Left hindlimb (tissue), 1 donor: ENCODE results near the gene PRICKLE3.
A peak's percentile ranks its signal among the peaks of the same experiment; 100 is the strongest.

ENCODE experiments used
- DNase-seq: peaks from one replicate; pipeline ENCODE4 v3.0.0-alpha.2; 2018

Gene PRICKLE3

DNA sequence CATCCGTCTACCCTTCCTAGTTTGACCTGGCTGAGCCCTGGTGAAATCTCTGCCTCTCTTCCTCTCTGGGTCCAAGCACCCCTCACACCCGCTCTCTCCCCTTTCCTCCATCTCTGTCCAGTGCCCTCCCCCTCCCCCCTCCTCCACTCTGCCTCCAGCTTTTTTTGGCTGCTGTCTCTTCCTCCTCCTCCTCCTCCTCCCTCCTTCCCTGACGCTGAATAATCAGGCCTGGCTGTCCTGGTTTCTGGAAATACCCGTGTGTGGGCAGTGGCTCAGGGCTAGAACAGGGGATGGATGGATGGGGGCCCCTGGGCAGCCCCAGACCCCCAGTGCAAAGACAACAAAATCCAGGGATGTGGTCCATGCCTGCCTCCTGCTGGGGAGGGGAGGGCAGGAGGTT, 18.5 kb upstream of the PRICKLE3 start:
- no peak for DNase-seq

DNA sequence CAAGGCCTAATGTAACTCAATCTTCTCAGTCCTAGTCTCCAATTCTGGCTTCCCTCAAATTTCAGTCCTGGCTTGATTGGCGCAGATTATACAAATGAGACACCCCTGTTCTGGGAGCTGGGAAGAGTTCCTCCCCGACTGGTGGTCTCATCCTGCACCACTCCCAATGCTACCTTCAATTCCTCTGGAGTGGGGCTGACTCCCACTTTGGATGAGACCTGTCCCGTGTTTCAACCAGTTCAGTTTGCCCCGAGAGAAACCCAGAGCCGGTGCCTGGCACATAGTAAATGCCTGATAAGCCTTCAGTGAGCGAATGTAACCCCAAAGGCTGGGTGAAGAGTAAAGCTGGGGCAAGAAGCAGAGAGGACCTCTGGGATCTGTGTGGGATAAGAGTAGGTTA, 17.8 kb upstream of the PRICKLE3 start:
- no peak for DNase-seq

DNA sequence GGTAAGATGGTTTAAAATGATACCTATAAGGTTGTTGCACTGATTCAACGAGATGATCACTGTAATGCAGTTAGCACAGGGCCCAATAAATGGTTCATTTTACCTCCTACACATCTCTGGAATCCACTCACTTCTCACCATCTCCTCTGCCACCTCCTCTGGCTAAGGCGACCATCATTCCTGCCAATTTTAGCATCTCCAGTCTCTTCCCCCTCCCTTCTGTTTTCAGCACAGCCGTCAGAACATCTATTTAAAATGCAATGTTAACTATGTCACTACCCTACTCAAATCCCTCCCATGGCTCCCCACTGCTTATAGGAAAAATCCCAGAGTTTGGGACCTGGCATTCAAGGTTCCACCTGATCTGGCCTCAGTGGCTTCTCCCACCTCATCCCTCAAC, 17.4 kb upstream of the PRICKLE3 start:
- DNase-seq: no peak

DNA sequence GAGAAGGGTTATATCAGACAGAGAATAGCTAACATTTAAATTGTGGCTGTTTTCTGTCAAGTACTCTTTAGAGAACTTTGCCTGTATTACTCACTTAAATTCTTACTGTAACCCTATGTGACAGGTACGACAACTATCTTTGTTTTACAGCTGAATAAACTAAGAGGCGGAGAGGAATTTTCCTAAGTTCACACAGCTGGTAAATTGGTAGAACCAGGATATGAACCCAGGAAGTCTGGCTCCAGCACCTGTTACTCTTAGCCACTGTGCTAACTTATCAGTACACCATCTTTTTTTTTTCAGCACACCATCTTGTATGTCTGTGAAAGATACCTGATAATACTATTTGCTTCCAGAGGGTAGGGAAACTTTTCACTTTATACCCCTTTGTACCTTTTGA, 15.8 kb upstream of the PRICKLE3 start:
- DNase-seq: no peak

DNA sequence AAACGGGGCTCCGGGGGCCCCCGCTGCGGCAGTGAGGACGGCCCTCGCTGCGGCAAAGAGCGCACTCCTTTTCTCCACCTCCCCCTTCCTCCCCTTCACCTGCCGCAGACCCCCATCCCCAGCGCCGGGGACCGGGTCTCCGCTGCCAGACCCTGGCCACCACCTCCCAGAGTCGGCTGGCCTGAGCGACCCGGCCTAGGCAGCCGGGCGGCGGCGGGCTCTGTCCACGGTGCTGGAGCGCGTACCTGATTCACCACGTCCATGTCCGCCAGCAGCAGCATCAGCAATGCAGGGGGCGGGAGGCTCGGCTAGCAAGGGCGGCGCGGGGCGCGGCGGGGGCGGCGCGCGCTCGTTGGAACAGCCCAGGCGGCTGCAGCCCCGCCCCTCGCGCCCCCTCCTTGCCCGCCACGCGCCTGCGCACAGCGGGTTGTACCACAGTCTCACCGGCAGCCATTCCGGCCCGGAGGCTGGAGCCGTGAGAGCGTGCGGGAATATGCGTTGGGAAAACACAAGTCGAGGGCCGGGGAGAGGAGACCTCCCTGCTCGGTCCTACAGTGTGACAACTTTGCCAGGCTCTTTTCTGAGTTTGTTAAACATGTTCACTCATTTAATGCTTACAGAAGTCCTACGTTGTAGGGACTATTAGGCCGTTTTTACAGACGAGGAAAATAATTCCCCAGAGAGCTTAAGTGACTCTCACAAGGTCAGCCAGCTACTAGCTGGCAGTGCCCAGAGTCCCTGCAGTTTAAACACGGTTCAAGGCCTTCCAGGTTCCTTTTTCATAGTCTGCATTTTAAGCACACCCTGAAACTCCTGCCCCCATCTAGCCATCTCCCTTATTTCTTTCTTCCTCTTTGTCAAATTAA, 14.0 kb upstream of the PRICKLE3 start, which contains the start of gene SYP:
Gene SYP, minus strand, starts transcription at position 288 of the 866 bp plus-strand sequence. Its CDS starts 7 bp downstream, at position 281.
- peak; percentile 89 for DNase-seq

DNA sequence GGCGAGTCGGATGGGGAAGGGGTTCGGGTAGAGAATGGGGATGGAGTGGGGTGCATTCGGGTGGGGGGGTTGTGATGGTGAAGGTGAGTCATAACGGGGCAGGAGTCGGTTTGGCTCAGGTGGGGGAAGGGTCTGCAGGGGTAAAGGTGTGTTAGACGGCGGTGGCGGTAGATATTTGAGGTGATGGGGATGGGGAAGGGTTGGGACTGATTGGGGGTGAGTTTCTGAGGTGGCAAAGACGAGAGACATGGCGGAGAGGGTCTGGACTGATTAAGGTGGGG, 13.1 kb upstream of the PRICKLE3 start:
- no peak for DNase-seq

DNA sequence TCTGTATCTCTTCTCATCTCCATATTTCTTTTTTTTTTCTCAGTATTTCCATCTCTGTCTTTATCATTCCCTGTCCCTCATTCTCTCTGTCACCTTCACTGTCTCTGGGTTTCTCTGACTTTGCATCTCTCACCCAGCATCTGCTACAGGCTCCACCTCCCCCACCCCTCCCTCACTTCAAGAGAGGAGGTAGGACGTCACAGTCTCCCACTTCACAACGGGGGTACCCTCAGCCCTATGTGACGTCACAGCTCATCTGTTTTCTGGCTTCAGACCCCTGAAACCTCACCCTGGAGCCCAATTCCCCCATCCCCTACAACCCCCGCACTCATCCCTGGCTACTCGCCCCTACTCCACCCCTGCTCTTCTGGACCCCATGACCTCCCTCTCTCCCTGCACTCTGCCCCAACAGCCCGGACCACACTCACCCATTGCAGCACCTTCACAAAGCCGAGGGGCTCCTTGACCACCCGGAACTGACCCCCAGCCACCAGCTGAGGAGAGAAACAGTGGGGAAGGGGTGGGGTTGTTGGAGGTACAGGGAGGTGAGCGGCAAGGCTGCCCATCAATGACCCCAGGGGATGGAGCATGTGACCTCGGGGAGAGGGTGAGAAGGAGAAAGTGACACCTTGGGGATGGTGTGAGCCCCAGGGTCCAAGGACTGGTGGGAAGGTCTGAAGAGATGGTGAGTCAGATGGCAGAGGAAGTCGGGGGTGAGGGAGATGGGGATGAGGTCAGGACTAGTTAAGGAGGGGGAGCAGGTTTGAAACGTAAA, 12.6 kb upstream of the PRICKLE3 start:
- DNase-seq: no peak

DNA sequence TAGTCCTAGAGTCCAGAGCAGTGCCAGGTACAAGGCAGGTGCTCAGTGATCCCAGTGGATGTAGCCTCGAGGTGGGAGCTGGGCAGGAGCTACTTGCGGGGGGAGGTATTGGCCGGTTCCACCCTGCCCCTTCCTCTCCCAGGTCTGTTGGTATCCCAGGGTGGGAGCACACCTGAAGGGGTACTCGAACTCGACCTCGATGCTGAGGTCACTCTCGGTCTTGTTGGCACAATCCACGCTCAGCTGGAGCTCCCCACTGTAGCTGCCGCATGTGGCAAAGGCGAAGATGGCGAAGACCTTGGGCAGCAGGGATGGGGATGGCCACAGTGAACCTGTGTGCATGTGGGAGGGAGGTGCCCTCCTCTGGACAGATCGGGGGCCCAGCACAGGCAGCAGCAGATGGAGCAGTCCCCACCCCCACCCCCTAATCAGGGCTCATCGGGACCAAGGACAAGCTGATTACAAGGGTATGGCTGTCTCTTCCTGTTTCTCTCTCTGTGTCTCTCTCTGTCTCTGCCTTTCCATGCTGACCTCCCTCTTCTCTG, 11.4 kb upstream of the PRICKLE3 start:
- no peak for DNase-seq

DNA sequence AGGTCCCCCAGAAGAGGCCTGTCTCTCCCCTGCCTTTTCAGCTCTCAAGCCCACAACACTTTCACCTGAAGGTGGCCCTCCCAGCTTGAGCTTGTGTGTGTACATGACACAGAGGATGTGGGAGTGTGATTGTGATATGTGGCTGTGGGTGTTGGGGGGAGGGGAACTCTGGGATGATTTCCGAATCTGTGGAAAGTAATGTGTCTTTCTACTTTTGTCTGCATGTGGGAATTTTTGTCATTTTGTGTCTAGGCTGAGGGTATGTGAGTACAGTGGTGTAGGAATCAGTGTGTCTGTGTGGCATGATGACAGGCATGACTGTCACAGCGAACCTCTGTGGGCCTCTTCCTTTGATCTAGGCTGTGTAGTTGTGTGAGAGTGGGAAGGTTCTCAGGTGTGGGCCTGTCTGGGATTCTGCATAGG, 7.4 kb upstream of the PRICKLE3 start:
- no peak for DNase-seq

DNA sequence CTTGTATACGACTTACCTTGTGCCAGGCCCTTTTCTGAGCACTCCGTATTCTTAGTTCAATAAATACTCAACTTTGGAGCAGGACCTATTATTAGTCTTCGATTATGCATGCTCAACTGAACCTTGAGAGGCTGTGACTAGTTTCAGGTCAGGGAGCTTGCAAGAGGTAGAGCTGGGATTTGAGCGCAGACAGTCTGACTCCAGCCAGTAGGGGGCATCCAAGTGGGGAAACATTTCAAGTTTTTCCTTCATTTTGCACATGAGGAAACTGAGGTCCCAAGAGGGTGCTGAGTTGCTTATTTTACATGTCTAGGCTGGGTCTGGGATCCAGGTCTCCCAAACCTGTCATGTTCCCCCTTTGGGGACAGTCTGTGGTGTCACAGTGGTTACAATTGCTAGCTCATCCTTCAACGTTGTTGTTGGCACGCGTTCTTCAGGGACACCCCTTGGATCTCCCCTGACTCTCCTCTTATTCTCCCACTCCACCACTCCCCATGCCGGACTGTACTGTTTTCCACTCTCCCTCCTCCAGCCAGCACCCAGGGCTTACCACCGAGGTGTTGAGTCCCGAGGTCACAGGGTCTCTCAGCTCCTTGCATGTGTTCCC, 6.7 kb upstream of the PRICKLE3 start:
- DNase-seq: no peak

DNA sequence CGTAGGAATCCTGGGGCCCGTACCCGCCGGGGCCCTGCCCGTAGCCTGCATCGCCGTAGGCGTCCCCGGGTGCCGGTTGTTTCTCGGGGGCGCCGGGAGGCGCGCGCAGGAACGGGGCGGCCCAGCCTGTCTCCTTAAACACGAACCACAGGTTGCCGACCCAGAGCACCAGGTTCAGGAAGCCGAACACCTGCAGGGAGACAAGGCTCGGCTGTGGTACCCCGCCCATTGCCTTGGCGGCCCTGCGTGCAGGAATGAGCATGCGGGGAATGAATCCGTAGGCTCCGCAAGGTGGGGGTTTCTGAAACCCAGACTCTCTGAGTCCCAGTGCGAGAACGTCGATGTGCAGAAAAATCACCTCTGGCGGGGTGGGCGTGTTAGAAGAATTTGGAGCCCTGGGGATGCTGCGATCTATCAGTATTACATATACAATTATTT, 5.4 kb upstream of the PRICKLE3 start:
- DNase-seq: no peak

DNA sequence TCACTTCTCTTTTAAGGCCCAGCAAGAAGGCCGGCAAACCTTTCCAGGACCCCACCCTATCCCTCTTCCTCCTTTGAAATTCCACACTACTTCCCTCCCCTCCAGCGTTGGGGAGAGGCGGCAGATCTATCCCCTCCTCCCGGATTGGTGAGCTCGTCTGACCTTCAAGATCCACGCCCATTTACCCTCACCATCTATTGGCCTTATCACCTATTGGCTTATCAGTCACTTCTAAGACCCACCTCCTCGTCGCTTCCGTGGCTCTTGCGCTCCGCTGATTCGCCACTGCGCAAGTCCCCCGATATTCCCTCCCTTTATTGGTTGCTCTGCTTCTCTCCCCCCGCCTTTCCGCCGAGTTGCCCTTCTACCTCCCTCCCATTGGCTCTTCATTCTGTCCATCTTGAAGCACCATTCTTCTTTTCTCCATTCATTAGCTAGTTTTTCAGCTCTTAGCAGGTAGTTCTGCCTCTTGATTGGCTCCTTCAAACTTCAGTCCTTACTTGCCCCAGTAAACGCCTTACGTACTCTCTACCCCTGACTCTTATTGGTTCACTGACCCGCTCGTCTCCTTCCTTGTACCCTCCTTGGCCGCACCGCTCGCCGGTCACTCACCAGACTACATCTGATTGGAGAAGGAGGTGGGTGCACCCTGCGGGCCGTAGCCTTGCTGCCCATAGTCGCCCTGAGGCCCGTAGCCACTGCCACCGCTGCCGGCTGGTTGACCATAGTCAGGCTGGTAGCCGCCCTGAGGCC, 4.8 kb upstream of the PRICKLE3 start:
- peak; percentile 95 for DNase-seq

DNA sequence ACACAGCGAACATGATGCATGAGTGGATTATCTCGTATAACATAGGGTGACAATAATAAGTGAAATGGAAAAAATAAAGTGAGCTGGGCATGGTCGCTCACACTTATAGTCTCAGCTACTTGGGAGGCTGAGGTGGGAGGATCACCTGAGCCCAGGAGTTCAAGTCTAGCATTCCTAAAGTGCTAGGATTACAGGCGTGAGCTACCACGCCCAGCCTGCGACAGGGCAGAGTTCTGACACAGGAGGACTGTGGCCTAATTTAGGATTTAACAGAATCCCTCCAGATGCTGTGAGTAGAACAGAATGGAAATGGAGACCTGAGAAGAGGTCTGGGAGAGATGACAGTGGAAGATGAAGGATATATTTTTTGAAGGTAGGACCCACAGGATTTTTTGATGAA, 3.4 kb upstream of the PRICKLE3 start:
- no peak for DNase-seq

DNA sequence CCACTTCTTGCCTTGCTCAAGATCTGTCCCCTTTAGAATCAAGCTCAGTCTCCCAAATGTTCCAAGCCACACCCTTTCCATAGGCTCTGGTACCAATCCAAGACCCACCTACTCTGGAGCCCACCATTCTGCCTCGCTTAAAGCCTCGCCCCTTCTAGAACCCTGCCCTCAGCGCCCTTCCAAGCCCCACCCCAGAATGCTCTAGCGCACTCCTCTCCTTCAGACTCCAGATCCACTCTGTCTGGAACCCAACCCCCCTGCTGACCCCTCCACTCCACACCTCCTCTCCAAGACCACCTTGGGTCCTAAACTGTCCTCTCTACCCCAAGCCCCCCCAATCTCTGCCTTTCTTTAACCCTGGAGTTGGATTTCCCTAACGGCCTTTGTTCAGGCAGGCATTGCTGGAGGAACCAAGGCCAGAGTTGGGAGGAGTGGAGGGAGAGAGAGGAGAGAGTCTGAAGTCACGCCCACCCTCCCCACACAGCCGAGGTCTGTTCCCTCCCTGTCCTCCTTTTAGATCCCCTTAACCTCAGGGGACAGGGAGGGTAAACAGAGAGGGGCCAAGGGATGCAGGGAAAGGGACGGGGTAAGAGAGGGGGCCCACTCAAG, 2.4 kb upstream of the PRICKLE3 start:
- DNase-seq: no peak

DNA sequence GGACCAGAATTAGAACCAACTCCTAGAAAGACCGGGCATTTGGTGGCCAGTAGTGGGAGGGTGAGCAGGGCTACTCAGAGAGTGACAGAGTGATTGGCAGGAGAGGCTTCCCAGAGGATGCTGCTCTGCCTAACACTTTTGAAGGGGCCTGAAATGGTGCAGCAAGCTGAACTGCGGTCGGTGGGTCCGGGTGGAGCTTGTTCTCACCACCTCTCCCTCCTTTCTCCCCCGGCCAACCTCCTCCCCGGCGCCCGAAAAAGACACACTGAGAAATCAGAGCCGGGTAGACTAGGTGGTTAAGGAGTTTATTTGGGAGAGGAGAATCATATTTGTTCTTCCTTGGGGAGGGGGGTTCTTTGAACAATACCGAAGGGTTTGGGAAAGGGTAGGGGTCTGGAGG, 1.4 kb upstream of the PRICKLE3 start:
- DNase-seq: no peak

DNA sequence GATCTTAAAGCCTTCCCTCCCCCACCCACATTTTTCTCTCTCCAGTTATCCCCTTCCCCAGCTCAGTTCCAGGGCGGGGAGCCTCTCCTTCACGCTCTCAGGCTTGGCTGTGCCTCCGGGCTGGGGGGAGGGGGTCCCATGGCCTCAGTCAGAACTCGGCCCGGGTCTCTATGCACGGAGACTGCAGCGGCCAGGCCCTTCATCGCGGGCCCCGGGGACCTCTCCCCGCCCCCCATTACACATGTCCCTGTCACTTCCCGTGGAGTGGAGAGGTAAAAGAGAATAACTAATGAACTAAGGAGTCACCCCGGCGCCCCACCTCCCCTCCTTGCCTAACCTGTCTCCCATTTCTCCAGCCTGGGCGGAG, 838 bp upstream of the PRICKLE3 start:
- no peak for DNase-seq

DNA sequence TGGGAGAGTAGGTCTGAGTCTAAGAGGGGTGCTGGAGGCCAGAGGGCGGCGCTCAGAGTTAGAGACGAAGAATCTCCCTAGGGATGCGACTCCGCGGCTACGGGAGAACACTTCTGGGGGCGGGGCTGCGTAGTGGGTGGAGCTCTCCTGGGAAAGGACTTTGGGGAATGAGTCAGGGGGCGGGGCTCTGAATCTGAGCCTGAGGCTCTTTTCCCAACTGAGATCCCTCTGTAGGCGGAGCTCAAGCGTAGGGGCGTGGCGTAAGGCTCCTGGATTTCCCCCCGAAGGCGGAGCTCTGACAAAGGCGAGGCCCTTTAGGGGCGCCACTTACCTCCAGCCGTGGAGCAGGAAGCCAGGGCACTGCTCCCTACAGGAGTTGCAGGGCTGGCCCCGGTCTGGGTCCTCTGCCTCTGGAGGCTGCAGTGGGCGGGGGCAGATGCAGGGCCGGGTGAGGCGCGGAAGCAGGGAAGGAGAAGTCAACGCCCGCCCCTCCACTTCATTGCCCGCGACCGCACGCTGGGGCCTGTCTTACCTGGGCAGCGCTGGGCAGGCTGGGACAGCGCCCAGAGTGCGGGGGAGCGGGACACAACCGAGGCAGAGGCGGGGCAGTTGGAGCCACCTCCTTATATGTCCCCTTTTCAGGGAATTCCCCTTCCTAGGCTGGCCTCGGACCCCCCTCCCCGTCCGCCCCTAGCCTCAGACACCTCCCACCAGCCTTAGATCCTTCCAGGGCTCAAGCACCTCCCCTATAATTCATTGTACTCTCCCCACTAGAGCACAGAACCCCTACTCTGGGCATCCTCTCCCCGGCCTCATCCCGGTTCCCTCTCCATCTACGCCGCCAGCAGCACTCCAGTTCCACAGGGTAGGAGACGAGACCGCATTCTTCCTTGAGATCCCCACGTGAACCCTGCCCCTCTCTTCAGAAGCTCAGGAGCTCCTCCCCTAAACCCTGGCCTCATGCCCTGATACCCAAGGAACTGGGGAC, 1.6 kb downstream of the PRICKLE3 start:
- DNase-seq: peak; percentile 80

DNA sequence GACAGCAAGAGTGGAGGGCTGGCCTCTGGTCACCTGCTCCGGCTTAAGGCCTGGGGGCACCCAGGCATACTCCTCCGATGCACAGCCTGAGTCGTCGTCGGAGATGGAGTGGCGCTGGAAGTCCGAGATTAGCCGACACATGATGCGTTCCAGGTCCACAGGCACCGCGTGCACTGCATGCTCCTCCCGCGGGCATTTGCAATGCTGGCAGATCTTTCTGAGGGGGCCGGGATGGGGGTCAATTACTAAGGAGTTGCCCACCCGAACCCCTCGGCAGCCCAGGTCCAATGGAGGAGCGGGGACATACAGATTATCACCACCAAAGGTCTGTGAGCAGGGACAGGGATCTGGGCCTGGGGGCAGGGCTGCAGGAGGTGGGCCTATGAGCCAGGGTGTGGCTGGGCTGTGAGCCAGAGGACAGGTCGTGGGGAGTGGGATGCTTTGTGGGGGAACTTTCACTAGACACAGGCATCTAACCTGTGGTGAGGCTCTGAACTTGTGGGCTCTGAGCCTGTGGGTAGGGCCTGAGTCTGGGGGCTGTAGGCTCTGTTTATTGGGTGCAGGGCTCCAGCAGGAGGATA, 2.4 kb downstream of the PRICKLE3 start:
- DNase-seq: no peak

DNA sequence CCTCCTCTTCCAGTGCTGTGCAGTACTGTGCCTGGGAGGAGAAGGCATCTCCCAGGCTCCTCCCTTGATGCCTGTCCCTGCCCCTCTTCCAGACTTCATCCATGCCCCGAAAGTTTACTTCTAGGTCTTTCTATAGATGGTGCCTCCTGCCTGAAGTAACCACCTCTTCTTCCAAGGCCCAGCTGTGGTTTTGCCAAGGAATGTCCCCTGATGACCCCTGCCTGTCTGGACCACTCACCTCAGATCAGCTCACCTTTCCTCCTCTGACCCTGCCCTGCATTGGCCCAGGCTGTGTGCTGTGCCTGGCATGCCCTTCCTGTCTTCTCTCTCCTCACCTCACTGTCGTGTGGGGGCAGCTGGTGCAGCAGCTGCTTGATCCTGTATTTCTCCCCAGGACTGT, 6.8 kb downstream of the PRICKLE3 start:
- DNase-seq: no peak

DNA sequence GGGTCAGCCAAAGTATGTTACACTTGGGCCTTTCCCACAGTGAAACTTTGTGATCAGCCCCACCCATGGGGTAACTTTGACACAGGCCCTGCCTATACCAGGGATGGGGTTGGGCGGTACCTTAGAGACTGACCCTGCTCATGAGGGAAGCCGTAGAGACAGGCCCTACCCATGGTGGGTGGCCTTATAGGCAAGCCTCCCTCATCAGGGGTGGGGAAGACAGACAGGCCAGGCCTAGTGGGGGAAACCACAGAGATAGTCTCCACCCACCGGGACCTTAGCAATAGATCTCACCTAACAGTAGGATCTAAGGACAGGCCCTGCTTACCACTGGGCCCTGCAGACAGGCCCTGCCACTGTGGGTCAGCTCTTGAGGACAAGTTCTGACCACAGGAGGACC, 7.6 kb downstream of the PRICKLE3 start:
- DNase-seq: no peak
